AG04449 (cell line): ENCODE results near the gene CCDC78.
A peak's percentile ranks its signal among the peaks of the same experiment; 100 is the strongest.

Experiments
- CTCF ChIA-PET: fragments of 350-600 bp; formaldehyde crosslinking; extraction: SDS; loops from one replicate; lab custom pipeline; 2021; ENCODE audit warnings: antibody characterized with exemption; lab: Yijun Ruan, JAX
- POLR2A ChIA-PET: fragments of 400-600, 350-600 bp; formaldehyde crosslinking; extraction: SDS; loops from one replicate; lab custom pipeline; 2020; ENCODE audit warnings: antibody characterized with exemption, inconsistent platforms; lab: Yijun Ruan, JAX
- DNase-seq: peaks from one replicate; pipeline ENCODE4 v3.0.0-alpha.2; 2010; ENCODE audit warnings: low read depth, low spot score
- H3K4me3 ChIP-seq: 2 replicates; pipeline ENCODE4 v1.5.1; 2011; ENCODE audit warnings: low read depth, mild to moderate bottlenecking, control low read depth, low read length
- TF ChIP-seq, protein P1 (sequence below): IDR thresholded peaks from one replicate; pipeline ENCODE4 v1.5.1; 2011; ENCODE audit warnings: mild to moderate bottlenecking, moderate library complexity, low read length, control low read depth, inconsistent platforms; ENCODE audit not compliant: insufficient read depth; ENCODE audit errors: missing control alignments

CCDC78 gene

GRCh38 chr16:708019-708418 is 18.2 kb downstream of the CCDC78 start:
- no peak overlapping the region for H3K4me3 ChIP-seq
- TF ChIP-seq, protein P1, sequence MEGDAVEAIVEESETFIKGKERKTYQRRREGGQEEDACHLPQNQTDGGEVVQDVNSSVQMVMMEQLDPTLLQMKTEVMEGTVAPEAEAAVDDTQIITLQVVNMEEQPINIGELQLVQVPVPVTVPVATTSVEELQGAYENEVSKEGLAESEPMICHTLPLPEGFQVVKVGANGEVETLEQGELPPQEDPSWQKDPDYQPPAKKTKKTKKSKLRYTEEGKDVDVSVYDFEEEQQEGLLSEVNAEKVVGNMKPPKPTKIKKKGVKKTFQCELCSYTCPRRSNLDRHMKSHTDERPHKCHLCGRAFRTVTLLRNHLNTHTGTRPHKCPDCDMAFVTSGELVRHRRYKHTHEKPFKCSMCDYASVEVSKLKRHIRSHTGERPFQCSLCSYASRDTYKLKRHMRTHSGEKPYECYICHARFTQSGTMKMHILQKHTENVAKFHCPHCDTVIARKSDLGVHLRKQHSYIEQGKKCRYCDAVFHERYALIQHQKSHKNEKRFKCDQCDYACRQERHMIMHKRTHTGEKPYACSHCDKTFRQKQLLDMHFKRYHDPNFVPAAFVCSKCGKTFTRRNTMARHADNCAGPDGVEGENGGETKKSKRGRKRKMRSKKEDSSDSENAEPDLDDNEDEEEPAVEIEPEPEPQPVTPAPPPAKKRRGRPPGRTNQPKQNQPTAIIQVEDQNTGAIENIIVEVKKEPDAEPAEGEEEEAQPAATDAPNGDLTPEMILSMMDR = no peak
- CTCF ChIA-PET = interaction anchor here (1.2 to 10.1 kb wide), 4 partner anchors 8 to 395 kb away, joined by 3 to 210 read pairs (median 6); partner anchors contain the start of genes CHTF18 and RPUSD1
- POLR2A ChIA-PET = interaction anchor here (1.2 kb wide), 1 partner anchor 18 kb away, joined by 3 read pairs; the partner anchor contains the start of gene WDR24
- no peak for DNase-seq

- ChIA-PET CTCF (interaction anchor here (1.0 to 2.0 kb wide), 5 partner anchors 9 to 396 kb away, joined by 3 to 9 read pairs (median 3); no protein-coding TSS in a partner anchor), POLR2A (interaction anchor here (1.2 kb wide), 1 partner anchor 17 kb away, joined by 3 read pairs; the partner anchor contains the start of gene WDR24)
- TF ChIP-seq, protein P1 = no peak
- H3K4me3 ChIP-seq = no peak overlapping the region
- no peak for DNase-seq
These were observed 19.1 kb downstream of the CCDC78 start for GRCh38 chr16:707062-707538.

GRCh38 chr16:706189-707061 is 19.8 kb downstream of the CCDC78 start:
- DNase-seq = no peak
- POLR2A ChIA-PET = interaction anchor here (1.2 kb wide), 1 partner anchor 16 kb away, joined by 3 read pairs; the partner anchor contains the start of gene WDR24
- H3K4me3 ChIP-seq = no peak overlapping the region
- CTCF ChIA-PET = interaction anchor here (1.0 to 2.0 kb wide), 4 partner anchors 9 to 397 kb away, joined by 3 to 9 read pairs (median 4); no protein-coding TSS in a partner anchor
- TF ChIP-seq, protein P1 = no peak

DNA sequence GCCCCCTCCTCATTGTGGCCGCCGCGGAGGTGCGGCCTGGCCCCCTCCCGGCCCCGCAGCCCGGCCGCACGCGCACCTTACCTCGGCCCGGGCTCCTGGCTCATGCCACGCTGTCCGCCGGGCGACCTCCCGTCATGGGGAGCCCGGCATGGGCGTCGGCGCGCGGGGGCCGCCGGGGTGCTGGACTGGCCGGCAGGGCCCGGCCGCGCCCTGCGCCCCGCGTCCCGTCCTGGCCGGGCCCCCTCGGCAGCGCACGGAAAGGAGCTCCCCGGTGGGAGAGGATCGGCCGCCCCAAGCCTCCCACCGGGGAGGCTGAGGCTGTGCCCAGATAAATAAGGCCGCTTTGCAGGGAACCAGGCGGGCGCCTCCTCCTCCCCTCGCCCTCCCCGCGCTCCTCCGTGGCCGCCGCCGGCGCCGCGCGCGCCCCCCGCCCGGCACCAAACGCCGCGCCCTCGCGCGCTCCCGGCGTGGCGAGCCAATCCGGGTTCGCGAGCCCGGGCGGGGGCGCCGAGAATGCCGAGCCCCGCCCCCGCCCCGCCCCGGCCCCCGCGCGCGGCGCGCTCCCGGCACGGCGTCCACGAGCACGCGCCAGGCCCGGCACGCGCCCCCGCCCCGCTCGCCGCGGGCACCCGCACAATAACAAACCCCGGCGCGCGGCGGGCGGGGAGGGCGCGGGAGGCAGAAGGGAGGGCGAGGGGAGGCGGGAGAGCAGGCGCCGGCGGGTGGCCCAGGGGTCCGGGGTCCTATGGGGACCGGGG is 20.6 kb downstream of the CCDC78 start, which contains the start of gene FBXL16:
TSS of gene FBXL16 (minus strand) at position 371 of the 758 bp plus-strand sequence. CDS start 8,396 bp downstream, outside the sequence.
- CTCF ChIA-PET = no interaction called here
- TF ChIP-seq, protein P1 = no peak
- POLR2A ChIA-PET = no interaction called here
- no peak for DNase-seq
- peak within 1 kb of the TSS; percentile 12; the same call in 1 of the 2 replicates for H3K4me3 ChIP-seq

GRCh38 chr16:704552-705380 is 21.5 kb downstream of the CCDC78 start:
- TF ChIP-seq, protein P1 = no peak
- CTCF ChIA-PET = interaction anchor here (1.0 to 6.6 kb wide), 2 partner anchors 7 to 36 kb away, joined by 3 to 53 read pairs; partner anchors contain the start of gene CIAO3
- POLR2A ChIA-PET = no interaction called here
- DNase-seq = no peak
- H3K4me3 ChIP-seq = no peak overlapping the region
